ENCODE results near the gene OSBPL7. TPM values are rescaled to one million over a fixed set of nuclear protein-coding genes. Genes with fewer than 3 reads are reported as not detected.

Gene OSBPL7
- total RNA-seq, 1 experiment from 2014 or later: 13.0 TPM

GRCh38 chr17:47870056-47870455 lies 48.5 kb upstream of the OSBPL7 start:
- H2AFZ ChIP-seq (ENCODE audit: low read length): no peak overlapping the region
- H3K4ac ChIP-seq (ENCODE audit: low read depth, low read length): no peak overlapping the region
- H3K79me2 ChIP-seq (ENCODE audit: insufficient read depth, low read length): no peaks in the 10 kb centered on the region
- H3K56ac ChIP-seq (ENCODE audit: insufficient read length, low read depth, low read length): no peak overlapping the region
- no peaks in the 10 kb centered on the region for H3K79me1 ChIP-seq (ENCODE audit: insufficient read depth, low read depth, low read length, poor library complexity, severe bottlenecking)
- no peak overlapping the region for H2BK120ac ChIP-seq (ENCODE audit: low read depth, low read length, poor library complexity, severe bottlenecking)
- no peak overlapping the region for H3K27ac ChIP-seq (ENCODE audit: insufficient read length, low read depth, low read length)
- H3K9me3 Mint-ChIP-seq: no peaks in the 10 kb centered on the region; a peak in 1 of 5 replicates
- no peak overlapping the region for H3T11ph ChIP-seq (ENCODE audit: low read length)
- H3K4me1 ChIP-seq (ENCODE audit: insufficient read depth, low read length): peaks cover 3% of the 10 kb centered on the region; the same call in 1 of the 2 replicates
- H3K4me1 Mint-ChIP-seq: peaks cover 41 to 46% of the 10 kb centered on the region in 2 experiments
- no peak for DNase-seq
- H3K36me3 Mint-ChIP-seq (ENCODE audit: insufficient read depth in 1 of 3, low read depth in 3 of 3): no peaks in the 10 kb centered on the region
- peaks cover 11% of the 10 kb centered on the region for H3K23me2 ChIP-seq (ENCODE audit: insufficient read length, low read depth, low read length, poor library complexity, severe bottlenecking)
- H2BK5ac ChIP-seq (ENCODE audit: insufficient read length, low read length): no peak overlapping the region
- H4K91ac ChIP-seq (ENCODE audit: insufficient read length, low read depth, low read length): no peak overlapping the region
- H2BK20ac ChIP-seq (ENCODE audit: low read depth, low read length, poor library complexity, severe bottlenecking): no peak overlapping the region
- no peak overlapping the region for H4K5ac ChIP-seq (ENCODE audit: insufficient read length, low read depth, low read length)
- WGBS (ENCODE audit: extremely low coverage, insufficient read length, low lambda C conversion rate): no CpG with 5 or more reads among the region's 1 CpG
- TF ChIP-seq CTCF (conservative IDR thresholded peaks at IDR 0.05): no peak
- H4K20me1 ChIP-seq (ENCODE audit: control insufficient read depth, insufficient read depth, insufficient read length): no peaks in the 10 kb centered on the region
- no peak overlapping the region for H3K27ac Mint-ChIP-seq
- H3K27me3 Mint-ChIP-seq (ENCODE audit: low read depth): peaks cover 93% of the 10 kb centered on the region
- no peak overlapping the region for H2BK15ac ChIP-seq (ENCODE audit: low read depth, low read length)
- peak overlapping the region; percentile 31 for H3K4me2 ChIP-seq (ENCODE audit: insufficient read depth, insufficient read length, low read length)
- no peak overlapping the region for H3K14ac ChIP-seq (ENCODE audit: insufficient read depth, low read length)
- H3K9ac ChIP-seq (ENCODE audit: extremely low read depth, insufficient read length, low read length): no peak overlapping the region
- no peak overlapping the region for H2AK5ac ChIP-seq (ENCODE audit: insufficient read length, low read length)
- no peak overlapping the region for H2BK12ac ChIP-seq (ENCODE audit: insufficient read length, low read depth, low read length)
- peak overlapping the region in 1 of 2 experiments; percentile 28; a peak in 1 of 5 replicates for H3K4me3 Mint-ChIP-seq
- no peak overlapping the region for H3K18ac ChIP-seq (ENCODE audit: insufficient read length, low read depth, low read length)
- H3K27me3 ChIP-seq (ENCODE audit: insufficient read depth, low read length): peaks cover 7% of the 10 kb centered on the region; the same call in 1 of the 2 replicates
- no peak overlapping the region for H3K23ac ChIP-seq (ENCODE audit: insufficient read length, low read depth, low read length)
- no peak overlapping the region for H4K8ac ChIP-seq (replicated peaks; ENCODE audit: insufficient read length, low read depth, low read length)
- no peaks in the 10 kb centered on the region for H3K9me3 ChIP-seq (ENCODE audit: control insufficient read depth, low read depth, low read length)

All from H9 (cell line).